Esophagus squamous epithelium (tissue), 5 donors: ENCODE measurements around the gene MITD1. TPM values are rescaled to one million over a fixed set of nuclear protein-coding genes. Genes with fewer than 3 reads are reported as not detected.
"Not testable (repeated sequence)": the region's sequence is repeated elsewhere in the genome, so short reads cannot be mapped to it uniquely, and the experiment has no call there.

Source experiments
- DNase-seq: peaks from one replicate; lab custom pipeline; 2025; lab: John Stamatoyannopoulos, UW
- H3K27ac ChIP-seq, 4 donors: fragments of 200-600 bp; sonication (generic); one replicate each; pipeline ENCODE4 v1.5.1; 2016 to 2019; ENCODE audit warnings: mild to moderate bottlenecking in 1 of 4
- H3K27me3 ChIP-seq, 4 donors: fragments of 200-600 bp; sonication (generic); 1 replicate in 3 of 4; 2 replicates in 1 of 4; pipeline versions ENCODE4 v1.5.1 to v1.6.0; 2017 to 2021; ENCODE audit warnings: antibody characterized with exemption in 1 of 4
- H3K36me3 ChIP-seq, 3 donors: fragments of 200-600 bp; sonication (generic); one replicate each; pipeline ENCODE4 v1.5.1; 2016 to 2019
- H3K4me1 ChIP-seq, 3 donors: fragments of 200-600 bp; sonication (generic); one replicate each; pipeline ENCODE4 v1.5.1; 2017 to 2019
- H3K4me3 ChIP-seq, 4 donors: fragments of 200-600 bp; sonication (generic); 1 replicate in 3 of 4; 2 replicates in 1 of 4; pipeline ENCODE4 v1.5.1; 2016 to 2019; ENCODE audit warnings: mild to moderate bottlenecking in 2 of 4, moderate library complexity in 1 of 4
- H3K9me3 ChIP-seq, 3 donors: fragments of 200-600 bp; sonication (generic); one replicate each; pipeline ENCODE4 v1.5.1; 2016 to 2019
- POLR2A ChIP-seq, 4 donors: fragments of 450-650 bp; IDR thresholded peaks; one replicate each; pipeline ENCODE4 v1.6.1; 2017; ENCODE audit warnings: antibody characterized with exemption in 4 of 4, mild to moderate bottlenecking in 4 of 4, moderate library complexity in 3 of 4
- WGBS, 2 donors: methylation state at CpG; one replicate each; pipeline ENCODE4 v1.1.5; 2018; 5-methylcytosine and 5-hydroxymethylcytosine counted together
- intact Hi-C: fragments of 100-400 bp; cut with DNase I; formaldehyde crosslinking; loops from one replicate; pipeline ENCODE4 v1.15.0; 2022
- total RNA-seq, 4 donors: library from RNA; depleted of rRNA; stranded (reverse); fragments of >200 nt; gene quantifications; one replicate each; pipeline ENCODE4 v1.1.0, GENCODE V29; 2016
- TF ChIP-seq, protein P1 (sequence below), 6 experiments: fragments of 450-650 bp in 4 of 6; fragments of 200-600 bp in 2 of 6; sonication (generic) in 2 of 6; IDR thresholded peaks; one replicate each; pipeline ENCODE4 v1.5.1; 2016 to 2019; ENCODE audit warnings: antibody characterized with exemption in 6 of 6, mild to moderate bottlenecking in 4 of 6, moderate library complexity in 4 of 6
- donor health status: DM: yes; HTN: yes; CAD: no.

Gene MITD1
- total RNA-seq, 4 donors from 2014 or later: 10.8 to 32.3 (median 28.7) TPM

DNA sequence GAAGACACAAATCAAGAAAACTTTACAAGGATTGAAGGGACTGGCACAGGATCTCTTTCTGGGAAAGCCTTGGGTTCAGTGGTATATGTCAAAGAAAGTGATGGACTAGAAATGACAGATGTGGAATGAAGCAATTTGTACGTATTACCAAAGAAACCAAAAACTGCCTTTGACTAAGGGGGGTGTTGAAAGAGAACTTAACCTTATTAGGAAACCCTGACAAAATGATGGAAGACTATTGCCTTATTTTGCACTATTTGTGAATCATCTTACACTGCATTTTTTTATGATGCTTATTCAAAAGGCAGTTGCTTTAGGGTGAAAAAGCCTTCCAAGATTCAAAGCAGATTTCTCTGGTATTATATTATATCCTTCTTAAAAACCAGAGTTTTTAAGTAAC is 30.2 kb downstream of the MITD1 start:
- WGBS, 2 donors: 63 to 68% methylated on average over 1 of the region's 1 CpG
- intact Hi-C loops: no loop called here
- H3K36me3 ChIP-seq: no peaks in the 10 kb centered on the region
- H3K4me3 ChIP-seq: no peak overlapping the region
- no peak for DNase-seq
- H3K4me1 ChIP-seq: peaks cover 0 to 16% (median 8%) of the 10 kb centered on the region in 3 donors
- no peak overlapping the region for H3K27ac ChIP-seq
- TF ChIP-seq, protein P1, sequence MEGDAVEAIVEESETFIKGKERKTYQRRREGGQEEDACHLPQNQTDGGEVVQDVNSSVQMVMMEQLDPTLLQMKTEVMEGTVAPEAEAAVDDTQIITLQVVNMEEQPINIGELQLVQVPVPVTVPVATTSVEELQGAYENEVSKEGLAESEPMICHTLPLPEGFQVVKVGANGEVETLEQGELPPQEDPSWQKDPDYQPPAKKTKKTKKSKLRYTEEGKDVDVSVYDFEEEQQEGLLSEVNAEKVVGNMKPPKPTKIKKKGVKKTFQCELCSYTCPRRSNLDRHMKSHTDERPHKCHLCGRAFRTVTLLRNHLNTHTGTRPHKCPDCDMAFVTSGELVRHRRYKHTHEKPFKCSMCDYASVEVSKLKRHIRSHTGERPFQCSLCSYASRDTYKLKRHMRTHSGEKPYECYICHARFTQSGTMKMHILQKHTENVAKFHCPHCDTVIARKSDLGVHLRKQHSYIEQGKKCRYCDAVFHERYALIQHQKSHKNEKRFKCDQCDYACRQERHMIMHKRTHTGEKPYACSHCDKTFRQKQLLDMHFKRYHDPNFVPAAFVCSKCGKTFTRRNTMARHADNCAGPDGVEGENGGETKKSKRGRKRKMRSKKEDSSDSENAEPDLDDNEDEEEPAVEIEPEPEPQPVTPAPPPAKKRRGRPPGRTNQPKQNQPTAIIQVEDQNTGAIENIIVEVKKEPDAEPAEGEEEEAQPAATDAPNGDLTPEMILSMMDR (IDR thresholded peaks at IDR 0.05): no peak
- no peak for TF ChIP-seq POLR2A (IDR thresholded peaks at IDR 0.05)
- H3K27me3 ChIP-seq: no peaks in the 10 kb centered on the region
- H3K9me3 ChIP-seq: no peaks in the 10 kb centered on the region

DNA sequence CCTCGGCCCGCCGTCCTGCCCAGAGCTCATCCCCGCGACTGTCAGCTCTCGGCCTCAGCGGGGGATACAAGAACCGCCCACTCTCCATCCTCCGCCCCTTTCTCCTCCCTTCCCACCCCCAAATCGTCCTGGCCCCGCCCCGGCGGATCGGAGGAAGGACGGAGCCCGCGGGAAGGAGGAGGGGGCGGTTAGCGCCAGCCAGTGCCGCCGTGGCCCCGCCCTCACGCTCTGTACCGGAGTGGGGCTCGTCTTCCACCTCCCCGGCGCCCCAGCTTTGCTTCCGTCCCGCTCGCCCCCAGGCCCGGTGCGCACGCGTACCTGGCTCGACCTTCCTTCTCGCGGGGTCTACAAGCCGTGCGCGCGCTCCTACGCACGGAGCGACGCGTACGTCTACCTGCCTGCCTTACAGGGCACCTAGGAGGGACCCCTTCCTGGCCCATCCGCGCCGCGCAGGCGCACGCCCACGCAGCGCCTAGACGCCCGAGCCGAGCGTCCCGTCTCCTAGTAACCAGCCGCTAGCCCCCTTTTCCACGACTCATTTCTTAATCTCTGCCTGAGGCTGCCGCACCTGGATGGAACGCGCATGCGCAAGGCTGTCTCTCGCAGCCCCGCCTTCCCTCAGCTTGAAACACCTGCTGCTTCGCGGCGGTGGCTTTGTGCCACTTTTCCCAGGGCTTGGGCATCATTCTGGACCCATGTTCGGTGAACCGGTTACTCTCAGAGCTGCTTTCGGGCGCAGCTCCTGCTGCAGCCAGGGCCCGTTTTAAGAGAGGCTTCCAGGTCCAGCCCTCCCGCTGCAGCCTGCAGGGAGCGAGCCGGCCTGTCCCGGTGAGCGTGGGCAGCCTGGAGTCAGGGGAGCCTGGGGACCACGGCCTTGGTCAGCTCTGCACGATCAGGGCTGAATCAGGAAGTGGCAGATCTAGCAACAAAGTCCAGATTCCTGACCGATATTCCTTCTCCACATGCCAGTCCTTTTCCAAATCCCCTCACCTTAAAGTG is 39.4 kb downstream of the MITD1 start, which contains the start of gene C2orf15:
TSS of gene C2orf15 (plus strand) at position 598 of the 999 bp plus-strand sequence. CDS start 8,852 bp downstream, outside the sequence.
- H3K4me1 ChIP-seq: peaks cover 5 to 21% (median 8%) of the 10 kb centered on the region in 3 donors
- intact Hi-C loops: no loop called here

DNA sequence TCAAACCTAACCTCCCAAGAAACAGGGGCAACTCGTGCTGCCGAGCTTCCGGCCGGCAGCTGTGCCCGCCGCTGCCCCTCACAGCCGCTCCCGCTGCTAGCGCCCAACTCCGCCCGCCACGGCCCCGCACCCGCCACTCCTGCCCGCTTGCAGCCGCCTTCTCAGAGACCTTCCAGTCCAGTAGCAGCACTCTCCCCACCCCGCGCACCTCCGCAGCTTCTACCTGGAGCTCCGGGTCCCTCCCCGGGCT is 40.1 kb downstream of the MITD1 start:
- no peaks in the 10 kb centered on the region for H3K36me3 ChIP-seq
- H3K27me3 ChIP-seq: no peaks in the 10 kb centered on the region
- peak overlapping the region; percentile 71 to 96 (median 94) for H3K4me3 ChIP-seq
- H3K9me3 ChIP-seq: no peaks in the 10 kb centered on the region
- TF ChIP-seq, protein P1 (IDR thresholded peaks at IDR 0.05): no peak
- TF ChIP-seq POLR2A (IDR thresholded peaks at IDR 0.05): peak in 2 of 4 donors; percentile 70 to 93
- peaks cover 5 to 21% (median 8%) of the 10 kb centered on the region in 3 donors for H3K4me1 ChIP-seq
- peak overlapping the region; percentile 87 to 98 (median 96) for H3K27ac ChIP-seq
- 0% methylated on average over 12 to 15 of the region's 21 CpGs for WGBS, 2 donors
- no peak for DNase-seq
- intact Hi-C loops: no loop called here

More for the DNA sequence above, 39.4 kb downstream of the MITD1 start, which contains the start of gene C2orf15:
- H3K9me3 ChIP-seq: no peaks in the 10 kb centered on the region
- TF ChIP-seq POLR2A (IDR thresholded peaks at IDR 0.05): peak in 2 of 4 donors; percentile 0 to 82
- TF ChIP-seq, protein P1 (IDR thresholded peaks at IDR 0.05): no peak
- H3K36me3 ChIP-seq: no peaks in the 10 kb centered on the region
- peak within 1 kb of the TSS; percentile 87 to 98 (median 96) for H3K27ac ChIP-seq
- WGBS, 2 donors: 0 to 1% methylated on average over 22 to 24 of the region's 84 CpGs
- peak; percentile 66 for DNase-seq
- peak within 1 kb of the TSS; percentile 71 to 96 (median 94) for H3K4me3 ChIP-seq
- no peaks in the 10 kb centered on the region for H3K27me3 ChIP-seq

DNA sequence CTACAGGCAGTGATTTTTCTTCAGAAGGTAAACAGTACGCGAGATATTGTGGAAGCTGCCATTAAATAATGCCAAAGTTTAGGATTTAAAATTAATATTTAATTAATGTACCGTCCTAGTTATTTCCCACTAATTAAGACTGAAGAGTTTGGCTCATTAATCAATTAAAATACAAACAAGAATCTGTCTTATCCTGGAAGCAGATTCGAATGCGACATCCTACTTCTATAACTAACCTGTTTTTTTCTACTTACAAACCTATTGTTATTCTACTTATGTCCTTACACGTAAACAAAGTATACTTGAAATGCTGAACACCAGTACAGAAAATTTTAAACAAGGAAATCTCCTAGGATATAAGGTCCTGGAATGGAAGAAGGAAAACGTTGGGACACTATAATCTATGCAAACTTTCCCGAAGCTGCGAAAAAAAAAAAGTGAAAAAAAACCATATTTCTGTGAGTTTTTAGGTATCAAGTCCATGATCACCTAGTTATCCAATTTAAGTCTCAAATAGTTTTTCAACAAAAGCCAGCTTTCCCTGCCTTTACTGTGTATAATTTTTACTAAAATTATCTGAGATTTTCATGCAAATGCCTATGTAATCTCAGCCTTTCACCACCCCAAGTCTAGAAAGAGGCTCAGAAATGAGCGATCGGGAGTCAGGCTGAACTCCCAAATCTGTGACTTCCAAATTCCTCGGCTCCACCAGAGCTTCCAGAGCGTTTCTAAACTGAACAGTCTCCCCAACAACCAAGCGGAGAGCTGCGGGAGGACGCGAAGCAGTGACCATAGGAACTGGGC is 40.6 kb downstream of the MITD1 start:
- peaks cover 0 to 2% (median 0%) of the 10 kb centered on the region in 3 donors for H3K9me3 ChIP-seq
- peaks cover 5 to 21% (median 8%) of the 10 kb centered on the region in 3 donors for H3K4me1 ChIP-seq
- no peaks in the 10 kb centered on the region for H3K36me3 ChIP-seq
- TF ChIP-seq POLR2A (IDR thresholded peaks at IDR 0.05): no peak
- H3K4me3 ChIP-seq: peak overlapping the region; percentile 71 to 96 (median 94)
- H3K27ac ChIP-seq: peak overlapping the region; percentile 87 to 98 (median 96)
- WGBS, 2 donors: 24 to 25% methylated on average over 13 of the region's 17 CpGs
- no peak for DNase-seq
- intact Hi-C loops: no loop called here
- no peaks in the 10 kb centered on the region for H3K27me3 ChIP-seq

DNA sequence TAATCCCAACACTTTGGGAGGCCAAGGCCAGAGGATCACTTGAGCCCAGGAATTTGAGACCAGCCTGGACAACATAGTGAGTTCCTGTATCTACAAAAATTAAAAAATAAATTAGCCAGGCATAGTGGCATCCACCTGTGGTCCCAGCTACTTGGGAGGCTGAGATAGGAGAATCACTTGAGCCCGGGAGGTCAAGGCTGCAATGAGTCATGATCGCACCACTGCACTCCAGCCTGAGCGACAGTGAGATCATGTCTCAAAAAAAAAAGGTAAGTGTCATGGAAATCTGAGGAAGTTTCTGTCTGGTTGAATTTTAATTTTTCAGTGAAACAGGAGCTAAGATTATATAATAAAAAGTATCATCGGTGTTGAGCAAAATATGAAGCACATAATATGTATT is 41.9 kb downstream of the MITD1 start:
- TF ChIP-seq, protein P1 (IDR thresholded peaks at IDR 0.05): no peak
- TF ChIP-seq POLR2A (IDR thresholded peaks at IDR 0.05): no peak
- no peak for DNase-seq
- H3K27ac ChIP-seq: no peak overlapping the region
- H3K4me3 ChIP-seq: no peak overlapping the region
- 95 to 96% methylated on average over 4 of the region's 4 CpGs for WGBS, 2 donors
- no peaks in the 10 kb centered on the region for H3K27me3 ChIP-seq
- H3K36me3 ChIP-seq: peaks cover 0 to 7% (median 0%) of the 10 kb centered on the region in 3 donors
- peaks cover 0 to 11% (median 5%) of the 10 kb centered on the region in 3 donors for H3K9me3 ChIP-seq
- peaks cover 5 to 21% (median 8%) of the 10 kb centered on the region in 3 donors for H3K4me1 ChIP-seq
- intact Hi-C loops: no loop called here

DNA sequence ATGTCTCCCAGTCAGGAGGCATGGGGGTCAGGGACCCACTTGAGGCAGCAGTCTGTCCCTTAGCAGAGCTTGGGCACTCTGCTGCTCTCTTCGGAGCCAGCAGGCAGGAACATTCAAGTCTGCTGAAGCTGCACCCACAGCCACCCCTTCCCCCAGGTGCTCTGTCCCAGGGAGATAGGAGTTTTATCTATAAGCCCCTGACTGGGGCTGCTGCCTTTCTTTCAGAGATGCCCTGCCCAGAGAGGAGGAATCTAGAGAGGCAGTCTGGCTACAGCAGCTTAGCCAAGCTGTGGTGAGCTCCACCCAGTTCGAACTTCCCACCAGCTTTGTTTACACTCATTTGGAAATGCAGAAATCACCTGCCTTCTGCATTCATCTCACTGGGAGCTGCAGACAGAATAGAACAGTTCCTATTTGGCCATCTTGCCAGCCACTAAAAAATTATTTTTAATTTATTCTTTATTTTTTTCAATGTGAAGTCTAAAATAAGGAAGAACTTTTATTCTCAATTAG is 45.8 kb downstream of the MITD1 start:
- H3K27ac ChIP-seq, H3K36me3 ChIP-seq, H3K27me3 ChIP-seq, DNase-seq, H3K4me1 ChIP-seq, intact Hi-C loops, H3K4me3 ChIP-seq: not testable (repeated sequence)
- 80 to 81% methylated on average over 1 to 2 of the region's 2 CpGs for WGBS, 2 donors
- peaks cover 0 to 48% (median 22%) of the 10 kb centered on the region in 3 donors for H3K9me3 ChIP-seq
